Putamen (tissue), 1 donor: ENCODE data around the gene LTA4H.
A peak's percentile ranks its signal among the peaks of the same experiment; 100 is the strongest.

ENCODE experiments used
- DNase-seq: peaks from one replicate; pipeline ENCODE4 v3.0.0-alpha.2; 2016; ENCODE audit warnings: low spot score

LTA4H gene

GRCh38 chr12:96034621-96035282, 635 bp downstream of the LTA4H start:
- peak; percentile 14 for DNase-seq

- no peak for DNase-seq
Observed at GRCh38 chr12:96033549-96034389, 1.6 kb downstream of the LTA4H start.

- no peak for DNase-seq
Observed at GRCh38 chr12:96029826-96030225, 5.6 kb downstream of the LTA4H start.

GRCh38 chr12:96028538-96028937, 6.8 kb downstream of the LTA4H start:
- DNase-seq: no peak

- no peak for DNase-seq
Observed at GRCh38 chr12:96026331-96026730, 9.1 kb downstream of the LTA4H start.

GRCh38 chr12:96025518-96025917, 9.9 kb downstream of the LTA4H start:
- no peak for DNase-seq

- no peak for DNase-seq
Observed at GRCh38 chr12:96020314-96021003, 14.9 kb downstream of the LTA4H start.

- no peak for DNase-seq
Observed at GRCh38 chr12:96015672-96016071, 19.7 kb downstream of the LTA4H start.

GRCh38 chr12:96014943-96015599, 20.3 kb downstream of the LTA4H start:
- DNase-seq: no peak

- no peak for DNase-seq
Observed at GRCh38 chr12:96007729-96008128, 27.7 kb downstream of the LTA4H start.

- DNase-seq: no peak
Observed at GRCh38 chr12:96006727-96007126, 28.7 kb downstream of the LTA4H start.

GRCh38 chr12:96000858-96001257, 34.5 kb downstream of the LTA4H start:
- DNase-seq: no peak

- DNase-seq: no peak
Observed at GRCh38 chr12:95999484-95999883, 35.9 kb downstream of the LTA4H start.

GRCh38 chr12:95998611-95999286, 36.6 kb downstream of the LTA4H start:
- DNase-seq: peak; percentile 54

- DNase-seq: no peak
Observed at GRCh38 chr12:95997911-95998510, 37.4 kb downstream of the LTA4H start.

GRCh38 chr12:95997276-95997675, 38.1 kb downstream of the LTA4H start:
- no peak for DNase-seq

- DNase-seq: no peak
Observed at GRCh38 chr12:95996034-95996658, 39.2 kb downstream of the LTA4H start, which contains the start of gene HAL. Gene HAL, minus strand, starts transcription at chr12:95996344. Its CDS starts 434 bp downstream, at chr12:95995910.

- DNase-seq: no peak
Observed at GRCh38 chr12:95995238-95996031, 40.0 kb downstream of the LTA4H start.

- DNase-seq: no peak
Observed at GRCh38 chr12:95994476-95994875, 40.9 kb downstream of the LTA4H start.

GRCh38 chr12:95993907-95994306, 41.5 kb downstream of the LTA4H start:
- no peak for DNase-seq
